Spleen (tissue), 11 donors: ENCODE data around the gene SPON1. TPM values are rescaled to one million over a fixed set of nuclear protein-coding genes. Genes with fewer than 3 reads are reported as not detected.

Experiments
- DNase-seq: peaks from one replicate; pipeline ENCODE4 v3.0.0-alpha.2; 2020
- H3K27ac ChIP-seq, 8 donors: fragments of 200-600 bp; sonication (generic) in 7 of 8; 1 replicate in 4 of 8; 2 replicates in 4 of 8; pipeline versions ENCODE4 v1.5.0 to v1.8.0; 2016 to 2021; ENCODE audit warnings: inconsistent platforms in 4 of 8, mild to moderate bottlenecking in 4 of 8, moderate library complexity in 1 of 8
- H3K27me3 ChIP-seq, 7 donors: fragments of 200-600 bp; sonication (generic) in 6 of 7; replicated peaks in 1 of 7; 1 replicate in 4 of 7; 2 replicates in 3 of 7; pipeline versions ENCODE4 v1.5.0 to v1.8.0; 2016 to 2021; ENCODE audit warnings: inconsistent platforms in 3 of 7, mild to moderate bottlenecking in 1 of 7
- H3K36me3 ChIP-seq, 6 donors: fragments of 200-600 bp; sonication (generic) in 5 of 6; 1 replicate in 4 of 6; 2 replicates in 2 of 6; pipeline versions ENCODE4 v1.5.0 to v1.8.0; 2016 to 2021; ENCODE audit warnings: inconsistent platforms in 2 of 6
- H3K4me1 ChIP-seq, 6 donors: fragments of 200-600 bp; sonication (generic) in 5 of 6; 1 replicate in 3 of 6; 2 replicates in 3 of 6; pipeline versions ENCODE4 v1.5.0 to v1.8.0; 2016 to 2021; ENCODE audit warnings: inconsistent platforms in 3 of 6
- H3K4me3 ChIP-seq, 8 donors: fragments of 200-600 bp; sonication (generic) in 7 of 8; 1 replicate in 4 of 8; 2 replicates in 4 of 8; pipeline versions ENCODE4 v1.5.0 to v1.8.0; 2016 to 2021; ENCODE audit warnings: inconsistent platforms in 4 of 8, mild to moderate bottlenecking in 4 of 8, moderate library complexity in 2 of 8
- H3K9me3 ChIP-seq, 8 donors: fragments of 200-600 bp; sonication (generic) in 7 of 8; 1 replicate in 4 of 8; 2 replicates in 4 of 8; pipeline versions ENCODE4 v1.5.0 to v1.8.0; 2016 to 2021; ENCODE audit warnings: inconsistent platforms in 4 of 8
- CTCF ChIP-seq, 11 experiments: fragments of 200-600 bp in 7 of 11; fragments of 450-650 bp in 4 of 11; sonication (generic) in 4 of 11; IDR thresholded peaks in 8 of 11; conservative IDR thresholded peaks in 3 of 11; 1 replicate in 7 of 11; 2 replicates in 4 of 11; pipeline versions ENCODE4 v1.4.0 to v1.8.0; 2016 to 2021; ENCODE audit warnings: antibody characterized with exemption in 11 of 11, inconsistent platforms in 4 of 11, mild to moderate bottlenecking in 1 of 11
- POLR2A ChIP-seq, 3 donors: fragments of 450-650 bp; IDR thresholded peaks; one replicate each; pipeline ENCODE4 v1.5.1; 2017; ENCODE audit warnings: antibody characterized with exemption in 3 of 3, mild to moderate bottlenecking in 1 of 3
- POLR2AphosphoS5 ChIP-seq, 3 donors: sonication (generic); formaldehyde crosslinking; IDR thresholded peaks; one replicate each; pipeline ENCODE4 v1.5.1; 2017; ENCODE audit warnings: antibody characterized with exemption in 3 of 3
- WGBS, 5 donors: extraction: QIAGEN DNeasy Blood & Tissue Kit in 3 of 5; methylation state at CpG; one replicate each; pipeline versions ENCODE4 v1.1.5 to v1.1.7; 2013 to 2018; 5-methylcytosine and 5-hydroxymethylcytosine counted together
- intact Hi-C: fragments of 100-400 bp; cut with DNase I; formaldehyde crosslinking; loops from one replicate; pipeline ENCODE4 v1.15.0; 2023; ENCODE audit warnings: low total_unique reads
- polyA plus RNA-seq, 3 donors: library from polyadenylated mRNA; stranded (reverse); fragments of 200-250 nt; gene quantifications; one replicate each; pipeline ENCODE4 v1.2.1, GENCODE V29; 2013
- total RNA-seq, 7 donors: library from RNA; depleted of rRNA in 3 of 7; stranded (reverse); fragments of >200 nt in 3 of 7; fragmentation: NEBNext Ultra II Directional in 4 of 7; extraction: Animal tissue kit (Norgen Biotek cat#: 25700) in 4 of 7; gene quantifications; one replicate each; pipeline versions ENCODE4 v1.1.0 to v1.2.1, GENCODE V29; 2016 to 2021
- donor health status: healthy with polysubstance abuse.
- donor health status: DM: no; HTN: no; CAD: no; lungs with moderate emphysema.
- donor health status: DM: no; HTN: no; CAD: no.
- donor health status: Bipolar disorder and iron deficiency.
- donor health status: healthy.
- donor health status: DM: no; HTN: no; CAD: no.
- donor health status: DM: yes; HTN: yes; CAD: no.

The SPON1 gene
- total and polyA plus RNA-seq, 10 donors, result 0.72 to 99.2 (median 10.1) TPM

- Histone ChIP-seq H3K27me3 (peaks cover 0 to 3% (median 0%) of the 10 kb centered on the region in 7 donors), H3K27ac (no peak overlapping the region), H3K9me3 (no peaks in the 10 kb centered on the region), H3K36me3 (no peaks in the 10 kb centered on the region), H3K4me3 (no peak overlapping the region), H3K4me1 (peaks cover 0 to 4% (median 0%) of the 10 kb centered on the region in 6 donors)
- DNase-seq, result no peak
- TF ChIP-seq POLR2A (IDR thresholded peaks at IDR 0.05) (no peak), CTCF (IDR thresholded peaks at IDR 0.05 in 8 of 11, conservative IDR thresholded peaks at IDR 0.05 in 3 of 11) (no peak), POLR2AphosphoS5 (IDR thresholded peaks at IDR 0.05) (no peak)
- WGBS, 5 donors, result 76 to 89% (median 84%) methylated on average over 3 of the region's 3 CpGs
- intact Hi-C loops, result no loop called here
Observed at GRCh38 chr11:13944911-13945425, 17.6 kb upstream of the SPON1 start.

- intact Hi-C loops, result no loop called here
- Histone ChIP-seq H3K36me3 (no peaks in the 10 kb centered on the region), H3K4me1 (no peaks in the 10 kb centered on the region), H3K4me3 (no peak overlapping the region), H3K27ac (no peak overlapping the region), H3K27me3 (peaks cover 0 to 8% (median 0%) of the 10 kb centered on the region in 7 donors), H3K9me3 (no peaks in the 10 kb centered on the region)
- TF ChIP-seq POLR2AphosphoS5 (IDR thresholded peaks at IDR 0.05) (no peak), POLR2A (IDR thresholded peaks at IDR 0.05) (no peak), CTCF (IDR thresholded peaks at IDR 0.05 in 8 of 11, conservative IDR thresholded peaks at IDR 0.05 in 3 of 11) (no peak)
- no peak for DNase-seq
Observed at GRCh38 chr11:13947379-13947778, 15.1 kb upstream of the SPON1 start.

DNA sequence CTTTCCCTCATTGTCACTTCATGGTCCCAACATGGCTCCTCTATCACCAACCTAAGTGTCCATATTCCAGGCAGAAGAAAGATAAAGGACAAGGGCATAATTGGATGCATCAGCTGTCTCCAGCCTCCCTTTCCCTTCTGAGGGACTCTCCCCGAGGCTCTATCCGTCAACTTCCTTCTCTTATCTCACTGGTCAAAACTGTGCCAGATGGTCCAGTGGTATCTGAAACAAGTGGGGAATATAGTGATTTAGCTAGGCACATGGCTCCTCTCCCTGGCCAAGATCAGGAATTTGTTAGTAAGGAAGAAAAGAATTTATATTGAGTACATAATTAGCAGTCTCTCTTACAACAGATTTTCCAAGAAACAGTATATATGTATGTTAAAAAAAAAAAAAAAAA is 12.6 kb upstream of the SPON1 start:
- intact Hi-C loops, result loop anchor here (10.0 kb wide), 1 partner anchor 505 kb away; no protein-coding TSS in a partner anchor
- WGBS, 5 donors, result 51 to 65% (median 59%) methylated on average over 2 of the region's 2 CpGs

DNA sequence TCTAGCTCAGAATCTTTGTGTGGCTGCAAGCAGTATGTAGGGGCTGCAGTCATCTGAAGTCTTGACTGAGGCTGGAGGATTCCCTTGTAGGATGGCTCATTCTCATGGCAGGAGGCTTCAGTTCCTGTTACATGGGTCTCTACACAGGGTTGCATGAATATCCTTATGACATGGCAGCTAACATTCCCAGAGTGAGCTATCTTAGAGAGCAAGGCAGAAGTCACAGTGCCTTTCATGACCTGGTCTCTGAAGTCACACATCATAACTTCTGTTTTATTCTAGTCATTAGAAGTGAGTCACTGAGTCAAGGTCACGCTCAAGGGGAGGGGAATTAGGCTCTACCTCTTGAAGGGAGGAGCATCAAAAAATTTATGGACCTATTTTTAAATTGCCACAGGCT is 10.3 kb upstream of the SPON1 start:
- H3K4me1 ChIP-seq, result peaks cover 0 to 12% (median 5%) of the 10 kb centered on the region in 6 donors
- no peak overlapping the region for H3K27ac ChIP-seq
- H3K4me3 ChIP-seq, result no peak overlapping the region
- no peak for TF ChIP-seq POLR2A (IDR thresholded peaks at IDR 0.05)
- no peak for TF ChIP-seq POLR2AphosphoS5 (IDR thresholded peaks at IDR 0.05)
- no peak for TF ChIP-seq CTCF (IDR thresholded peaks at IDR 0.05 in 8 of 11, conservative IDR thresholded peaks at IDR 0.05 in 3 of 11)
- H3K36me3 ChIP-seq, result no peaks in the 10 kb centered on the region
- intact Hi-C loops, result loop anchor here (10.0 kb wide), 1 partner anchor 503 kb away; no protein-coding TSS in a partner anchor
- 63 to 85% (median 79%) methylated on average over 1 of the region's 1 CpG for WGBS, 5 donors
- no peak for DNase-seq
- H3K27me3 ChIP-seq, result peaks cover 0 to 16% (median 0%) of the 10 kb centered on the region in 7 donors
- H3K9me3 ChIP-seq, result no peaks in the 10 kb centered on the region

More for the DNA sequence above, 12.6 kb upstream of the SPON1 start:
- Histone ChIP-seq H3K27ac (no peak overlapping the region), H3K27me3 (peaks cover 0 to 14% (median 0%) of the 10 kb centered on the region in 7 donors), H3K4me1 (no peaks in the 10 kb centered on the region), H3K4me3 (no peak overlapping the region), H3K36me3 (no peaks in the 10 kb centered on the region), H3K9me3 (no peaks in the 10 kb centered on the region)
- no peak for TF ChIP-seq CTCF (IDR thresholded peaks at IDR 0.05 in 8 of 11, conservative IDR thresholded peaks at IDR 0.05 in 3 of 11)
- no peak for TF ChIP-seq POLR2AphosphoS5 (IDR thresholded peaks at IDR 0.05)
- TF ChIP-seq POLR2A (IDR thresholded peaks at IDR 0.05), result no peak
- no peak for DNase-seq
